Ishikawa (cell line): ENCODE data around the gene BCL2L12.

Source experiments
- CEBPB ChIP-seq: IDR thresholded peaks from 2 replicates; pipeline ENCODE4 v1.6.1; 2012
- CREB1 ChIP-seq: IDR thresholded peaks from 2 replicates; pipeline ENCODE4 v1.6.1; 2012; ENCODE audit warnings: low read depth
- EGR1 ChIP-seq: IDR thresholded peaks from 2 replicates; pipeline ENCODE4 v1.6.1; 2012
- EP300 ChIP-seq: IDR thresholded peaks from 2 replicates; pipeline ENCODE4 v1.6.1; 2012; ENCODE audit warnings: borderline replicate concordance
- FOXM1 ChIP-seq: IDR thresholded peaks from 2 replicates; pipeline ENCODE4 v1.6.1; 2012; ENCODE audit warnings: low read depth, borderline replicate concordance
- NFIC ChIP-seq: IDR thresholded peaks from 2 replicates; pipeline ENCODE4 v1.6.1; 2012
- RAD21 ChIP-seq: IDR thresholded peaks from 2 replicates; pipeline ENCODE4 v1.6.1; 2012; ENCODE audit warnings: low read depth
- TAF1 ChIP-seq: IDR thresholded peaks from 2 replicates; pipeline ENCODE4 v1.6.1; 2012; ENCODE audit warnings: low read depth, mild to moderate bottlenecking
- TCF12 ChIP-seq: IDR thresholded peaks from 2 replicates; pipeline ENCODE4 v1.6.1; 2012; ENCODE audit warnings: low read depth
- TEAD4 ChIP-seq: IDR thresholded peaks from 2 replicates; pipeline ENCODE4 v1.6.1; 2012
- YY1 ChIP-seq: IDR thresholded peaks from 2 replicates; pipeline ENCODE4 v1.6.1; 2012; ENCODE audit warnings: low read depth
- ZBTB7A ChIP-seq: IDR thresholded peaks from 2 replicates; pipeline ENCODE4 v1.6.1; 2012; ENCODE audit warnings: low read depth
- TF ChIP-seq, protein P1 (sequence below): IDR thresholded peaks from 2 replicates; pipeline ENCODE4 v1.6.1; 2012
- TF ChIP-seq, protein P2 (sequence below): IDR thresholded peaks from 2 replicates; pipeline ENCODE4 v1.6.1; 2012; ENCODE audit warnings: low read depth, mild to moderate bottlenecking
- TF ChIP-seq, protein P3 (sequence below): IDR thresholded peaks from 2 replicates; pipeline ENCODE4 v1.6.1; 2012

Gene BCL2L12

DNA sequence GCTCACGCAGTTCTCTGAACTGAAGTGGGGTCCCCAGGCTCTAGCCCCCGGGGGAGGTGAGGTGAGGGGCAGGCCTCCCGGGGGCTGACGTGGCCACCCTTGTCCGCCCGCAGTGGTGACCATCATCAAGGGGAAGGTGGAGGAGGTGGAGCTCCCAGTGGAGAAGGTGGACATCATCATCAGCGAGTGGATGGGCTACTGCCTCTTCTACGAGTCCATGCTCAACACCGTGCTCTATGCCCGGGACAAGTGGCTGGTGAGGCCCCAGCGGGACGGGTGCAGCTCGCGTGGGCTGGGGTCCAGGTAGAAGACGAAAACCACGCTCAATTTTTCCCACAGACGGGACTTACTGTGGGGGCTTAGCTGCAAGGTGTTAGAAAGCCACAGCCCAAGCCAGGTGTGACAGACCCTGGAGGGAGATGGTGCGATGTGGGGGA is 18.1 kb downstream of the BCL2L12 start:
- no peak for TF ChIP-seq NFIC
- no peak for TF ChIP-seq EP300
- TF ChIP-seq TEAD4 = no peak
- TF ChIP-seq, protein P1, sequence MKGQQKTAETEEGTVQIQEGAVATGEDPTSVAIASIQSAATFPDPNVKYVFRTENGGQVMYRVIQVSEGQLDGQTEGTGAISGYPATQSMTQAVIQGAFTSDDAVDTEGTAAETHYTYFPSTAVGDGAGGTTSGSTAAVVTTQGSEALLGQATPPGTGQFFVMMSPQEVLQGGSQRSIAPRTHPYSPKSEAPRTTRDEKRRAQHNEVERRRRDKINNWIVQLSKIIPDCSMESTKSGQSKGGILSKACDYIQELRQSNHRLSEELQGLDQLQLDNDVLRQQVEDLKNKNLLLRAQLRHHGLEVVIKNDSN = no peak
- TF ChIP-seq CREB1 = no peak

DNA sequence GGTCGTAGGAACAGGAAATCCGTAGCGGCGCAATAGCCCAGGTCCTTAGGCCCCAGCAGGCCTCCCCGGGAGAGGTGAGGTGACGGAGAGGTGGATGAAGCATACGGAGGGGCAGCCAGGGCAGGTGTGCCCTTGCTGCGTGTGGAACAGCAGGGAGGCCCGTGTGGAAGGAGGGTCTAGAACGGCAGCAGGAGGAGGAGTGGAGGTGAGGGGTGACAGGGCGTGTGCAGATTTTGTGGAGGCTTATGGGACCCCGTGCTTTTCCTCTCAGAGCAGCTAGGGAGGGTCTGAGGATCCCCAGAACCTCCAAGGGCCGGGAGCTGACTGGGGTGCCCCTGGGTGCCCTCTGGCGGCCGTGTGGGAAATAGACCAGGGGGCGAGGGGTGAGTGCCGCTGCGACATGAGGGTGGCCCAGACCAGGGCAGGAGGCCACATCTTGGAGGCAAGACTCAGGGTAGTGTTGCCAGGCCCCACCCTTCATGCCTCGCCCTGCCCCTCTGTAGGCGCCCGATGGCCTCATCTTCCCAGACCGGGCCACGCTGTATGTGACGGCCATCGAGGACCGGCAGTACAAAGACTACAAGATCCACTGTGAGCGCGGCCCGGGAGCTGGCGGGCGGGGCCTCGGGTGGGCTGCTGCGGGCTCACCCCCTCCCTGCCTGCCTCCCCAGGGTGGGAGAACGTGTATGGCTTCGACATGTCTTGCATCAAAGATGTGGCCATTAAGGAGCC is 18.7 kb downstream of the BCL2L12 start:
- no peak for TF ChIP-seq RAD21
- TF ChIP-seq YY1 = no peak
- TF ChIP-seq TCF12 = no peak
- TF ChIP-seq EGR1 = no peak
- TF ChIP-seq NFIC = no peak
- no peak for TF ChIP-seq TAF1
- TF ChIP-seq CEBPB = no peak
- TF ChIP-seq, protein P1 = no peak
- no peak for TF ChIP-seq EP300
- TF ChIP-seq FOXM1 = no peak
- TF ChIP-seq, protein P2, sequence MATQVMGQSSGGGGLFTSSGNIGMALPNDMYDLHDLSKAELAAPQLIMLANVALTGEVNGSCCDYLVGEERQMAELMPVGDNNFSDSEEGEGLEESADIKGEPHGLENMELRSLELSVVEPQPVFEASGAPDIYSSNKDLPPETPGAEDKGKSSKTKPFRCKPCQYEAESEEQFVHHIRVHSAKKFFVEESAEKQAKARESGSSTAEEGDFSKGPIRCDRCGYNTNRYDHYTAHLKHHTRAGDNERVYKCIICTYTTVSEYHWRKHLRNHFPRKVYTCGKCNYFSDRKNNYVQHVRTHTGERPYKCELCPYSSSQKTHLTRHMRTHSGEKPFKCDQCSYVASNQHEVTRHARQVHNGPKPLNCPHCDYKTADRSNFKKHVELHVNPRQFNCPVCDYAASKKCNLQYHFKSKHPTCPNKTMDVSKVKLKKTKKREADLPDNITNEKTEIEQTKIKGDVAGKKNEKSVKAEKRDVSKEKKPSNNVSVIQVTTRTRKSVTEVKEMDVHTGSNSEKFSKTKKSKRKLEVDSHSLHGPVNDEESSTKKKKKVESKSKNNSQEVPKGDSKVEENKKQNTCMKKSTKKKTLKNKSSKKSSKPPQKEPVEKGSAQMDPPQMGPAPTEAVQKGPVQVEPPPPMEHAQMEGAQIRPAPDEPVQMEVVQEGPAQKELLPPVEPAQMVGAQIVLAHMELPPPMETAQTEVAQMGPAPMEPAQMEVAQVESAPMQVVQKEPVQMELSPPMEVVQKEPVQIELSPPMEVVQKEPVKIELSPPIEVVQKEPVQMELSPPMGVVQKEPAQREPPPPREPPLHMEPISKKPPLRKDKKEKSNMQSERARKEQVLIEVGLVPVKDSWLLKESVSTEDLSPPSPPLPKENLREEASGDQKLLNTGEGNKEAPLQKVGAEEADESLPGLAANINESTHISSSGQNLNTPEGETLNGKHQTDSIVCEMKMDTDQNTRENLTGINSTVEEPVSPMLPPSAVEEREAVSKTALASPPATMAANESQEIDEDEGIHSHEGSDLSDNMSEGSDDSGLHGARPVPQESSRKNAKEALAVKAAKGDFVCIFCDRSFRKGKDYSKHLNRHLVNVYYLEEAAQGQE = no peak
- TF ChIP-seq, protein P3, sequence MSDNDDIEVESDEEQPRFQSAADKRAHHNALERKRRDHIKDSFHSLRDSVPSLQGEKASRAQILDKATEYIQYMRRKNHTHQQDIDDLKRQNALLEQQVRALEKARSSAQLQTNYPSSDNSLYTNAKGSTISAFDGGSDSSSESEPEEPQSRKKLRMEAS = no peak
- TF ChIP-seq ZBTB7A = no peak
- TF ChIP-seq TEAD4 = no peak

DNA sequence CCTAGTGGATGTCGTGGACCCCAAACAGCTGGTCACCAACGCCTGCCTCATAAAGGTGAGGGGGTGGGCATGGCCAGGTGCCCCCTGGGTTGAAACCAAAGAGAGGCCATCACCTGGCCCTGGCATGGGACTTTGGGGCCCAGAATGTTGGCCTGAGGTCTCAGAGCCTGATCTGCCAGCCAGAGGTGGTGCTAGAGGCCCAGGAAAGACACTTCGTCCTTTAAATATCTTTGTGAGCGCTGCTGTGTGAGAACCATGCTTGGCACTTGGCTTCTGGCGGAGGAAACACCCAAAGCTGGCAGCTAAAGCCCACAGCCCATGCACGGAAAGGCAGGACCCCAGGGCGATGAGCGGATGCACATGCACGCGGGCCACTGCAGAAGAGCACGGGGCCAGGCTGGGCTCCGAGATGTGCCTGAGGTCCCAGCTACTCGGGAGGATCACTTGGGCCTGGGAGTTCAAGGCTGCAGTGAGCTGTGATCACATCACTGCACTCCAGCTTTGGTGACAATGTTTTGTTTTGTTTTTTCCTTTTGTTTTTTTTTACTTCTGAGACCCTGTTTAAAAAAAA is 19.3 kb downstream of the BCL2L12 start:
- TF ChIP-seq EP300 (no peak), TAF1 (no peak), RAD21 (no peak), CEBPB (no peak), FOXM1 (no peak), CREB1 (no peak), NFIC (no peak), EGR1 (no peak), TCF12 (no peak), YY1 (no peak)
- TF ChIP-seq, protein P1 = no peak
- TF ChIP-seq, protein P3 = no peak

DNA sequence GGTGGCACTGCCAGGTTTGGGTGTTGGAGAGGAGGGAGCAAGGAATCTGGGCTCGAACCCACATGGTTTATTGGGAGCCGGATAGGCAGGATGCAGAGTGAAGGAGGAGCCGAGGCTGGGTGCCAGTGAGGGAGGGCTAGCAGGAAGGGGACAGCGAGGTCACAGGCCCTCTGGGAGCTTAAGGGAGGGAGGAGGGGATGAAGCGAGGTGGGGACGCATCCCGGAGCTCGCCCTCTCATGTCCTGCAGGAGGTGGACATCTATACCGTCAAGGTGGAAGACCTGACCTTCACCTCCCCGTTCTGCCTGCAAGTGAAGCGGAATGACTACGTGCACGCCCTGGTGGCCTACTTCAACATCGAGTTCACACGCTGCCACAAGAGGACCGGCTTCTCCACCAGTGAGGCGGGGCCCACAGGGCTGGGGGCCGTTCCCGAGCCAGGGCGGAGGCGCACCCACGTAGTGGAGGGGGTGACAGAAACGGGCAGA is 20.2 kb downstream of the BCL2L12 start:
- TF ChIP-seq EGR1 (no peak), TCF12 (no peak), FOXM1 (no peak), CREB1 (no peak), TEAD4 (no peak), RAD21 (no peak), TAF1 (no peak)
- TF ChIP-seq, protein P1 = no peak

DNA sequence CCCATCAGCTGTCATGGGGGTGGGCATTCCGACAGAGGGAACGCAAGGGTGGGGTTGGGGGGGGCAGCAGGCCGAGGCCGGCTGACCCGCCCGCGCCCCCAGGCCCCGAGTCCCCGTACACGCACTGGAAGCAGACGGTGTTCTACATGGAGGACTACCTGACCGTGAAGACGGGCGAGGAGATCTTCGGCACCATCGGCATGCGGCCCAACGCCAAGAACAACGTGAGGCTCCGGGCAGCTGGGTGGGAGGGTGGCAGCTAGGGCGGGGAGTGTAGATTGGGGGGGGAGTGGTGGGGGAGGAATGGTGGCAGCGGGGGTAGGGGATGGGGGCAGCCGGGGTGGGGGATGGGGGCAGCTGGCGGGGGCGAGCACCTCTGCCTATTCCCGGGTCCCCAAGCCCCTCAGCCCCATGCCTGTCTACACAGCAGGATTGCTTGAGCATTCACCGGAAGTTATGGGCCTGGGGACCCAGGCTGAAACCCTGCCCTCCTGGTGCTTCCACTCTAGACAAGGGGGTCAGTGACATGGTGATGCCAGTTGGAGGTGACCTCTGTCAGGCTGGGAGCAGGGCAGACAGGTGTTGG is 20.9 kb downstream of the BCL2L12 start:
- TF ChIP-seq FOXM1 = no peak
- no peak for TF ChIP-seq EGR1
- TF ChIP-seq EP300 = no peak
- TF ChIP-seq NFIC = no peak
- TF ChIP-seq, protein P3 = no peak
- no peak for TF ChIP-seq ZBTB7A
- TF ChIP-seq, protein P2 = no peak
- no peak for TF ChIP-seq CEBPB
- no peak for TF ChIP-seq CREB1
- TF ChIP-seq TAF1 = no peak
- TF ChIP-seq TEAD4 = no peak
- no peak for TF ChIP-seq YY1
- TF ChIP-seq RAD21 = no peak
- TF ChIP-seq, protein P1 = no peak
- no peak for TF ChIP-seq TCF12
